SK-N-SH treated with all-trans-retinoic acid at 6 μM for 48 hours (cell line): ENCODE results near the gene USHBP1.
A peak's percentile ranks its signal among the peaks of the same experiment; 100 is the strongest.

ENCODE experiments used
- ARNTL ChIP-seq: fragments of 450-650 bp; formaldehyde crosslinking; IDR thresholded peaks from 2 replicates; pipeline ENCODE4 v1.5.0; 2020; ENCODE audit warnings: low read depth, mild to moderate bottlenecking, moderate library complexity, borderline replicate concordance
- CREB5 ChIP-seq: fragments of 250-450 bp; sonication (Bioruptor Pico); IDR thresholded peaks from 2 replicates; pipeline ENCODE4 v1.5.1; 2020; ENCODE audit warnings: low read depth, mild to moderate bottlenecking, moderate library complexity
- CSRNP3 ChIP-seq: fragments of 250-450 bp; sonication (Bioruptor Pico); IDR thresholded peaks from 2 replicates; pipeline ENCODE4 v1.5.1; 2021; ENCODE audit warnings: mild to moderate bottlenecking, moderate library complexity
- PATZ1 ChIP-seq: fragments of 250-450 bp; sonication (Bioruptor Pico); IDR thresholded peaks from 2 replicates; pipeline ENCODE4 v1.8.0; 2020; ENCODE audit warnings: mild to moderate bottlenecking, moderate library complexity, borderline replicate concordance
- PPARA ChIP-seq: fragments of 250-450 bp; sonication (Bioruptor Pico); IDR thresholded peaks from 2 replicates; pipeline ENCODE4 v1.5.0; 2020; ENCODE audit warnings: mild to moderate bottlenecking, borderline replicate concordance
- TCF4 ChIP-seq: fragments of 250-450 bp; sonication (Bioruptor Pico); IDR thresholded peaks from 2 replicates; pipeline ENCODE4 v1.8.0; 2021; ENCODE audit warnings: mild to moderate bottlenecking, moderate library complexity, borderline replicate concordance
- TSHZ2 ChIP-seq: fragments of 250-450 bp; sonication (Bioruptor Pico); IDR thresholded peaks from 2 replicates; pipeline ENCODE4 v1.5.0; 2020; ENCODE audit warnings: mild to moderate bottlenecking, moderate library complexity
- ZFP3 ChIP-seq: fragments of 250-450 bp; sonication (Bioruptor Pico); IDR thresholded peaks from 2 replicates; pipeline ENCODE4 v1.5.0; 2020; ENCODE audit warnings: mild to moderate bottlenecking, moderate library complexity
- ZFP30 ChIP-seq: fragments of 450-650 bp; formaldehyde crosslinking; IDR thresholded peaks from 2 replicates; pipeline ENCODE4 v1.5.0; 2022; ENCODE audit warnings: mild to moderate bottlenecking, moderate library complexity

DNA sequence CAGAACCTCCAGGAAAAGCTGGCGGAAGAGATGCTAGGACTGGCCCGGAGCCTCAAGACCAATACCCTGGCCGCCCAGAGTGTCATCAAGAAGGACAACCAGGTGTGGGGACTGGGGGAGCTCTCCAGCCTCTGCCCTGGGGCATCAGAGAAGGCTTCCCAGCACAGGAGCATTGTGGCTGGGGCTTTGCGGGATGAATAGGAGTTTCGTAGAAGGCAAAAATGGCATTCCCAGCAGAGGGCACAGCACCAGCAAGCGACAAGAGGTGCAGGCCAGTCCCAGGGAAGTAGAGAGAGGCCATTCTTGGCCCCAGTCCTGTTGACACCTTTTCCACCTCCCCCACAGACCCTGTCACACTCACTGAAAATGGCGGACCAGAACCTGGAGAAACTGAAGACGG, 45.3 kb downstream of the USHBP1 start:
- TF ChIP-seq ZFP30 (CRISPR knock-in tag) (no peak), ARNTL (CRISPR knock-in tag) (no peak), CREB5 (CRISPR knock-in tag) (no peak), PATZ1 (CRISPR knock-in tag) (no peak), PPARA (CRISPR knock-in tag) (no peak), TCF4 (CRISPR knock-in tag) (no peak), CSRNP3 (CRISPR knock-in tag) (no peak), TSHZ2 (CRISPR knock-in tag) (no peak), ZFP3 (peak; percentile 99)
